ENCODE data around the gene PHF3. TPM values are rescaled to one million over a fixed set of nuclear protein-coding genes. Genes with fewer than 3 reads are reported as not detected.

PHF3 gene
- total and polyA plus RNA-seq, 2 experiments from 2014 or later = 15.3 to 34.7 TPM

DNA sequence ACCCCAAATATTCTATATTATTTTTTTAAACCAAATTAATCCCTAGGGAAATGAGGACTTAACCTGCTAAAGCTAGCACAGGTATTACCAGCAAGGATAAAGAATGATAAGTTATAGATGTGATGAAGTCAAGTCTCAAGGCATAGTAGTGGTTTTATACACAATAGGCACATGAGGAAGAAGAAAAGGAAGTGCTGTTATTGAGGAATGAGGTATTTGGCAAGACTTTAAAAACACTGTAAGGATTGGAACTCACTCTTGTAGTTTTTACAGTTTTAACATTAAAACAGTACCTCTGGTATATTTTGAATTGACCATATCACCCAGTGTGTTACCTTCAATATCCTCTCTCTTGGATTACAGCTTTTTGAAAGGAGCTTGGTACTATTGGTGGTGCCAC lies 54.6 kb downstream of the PHF3 start:
- Histone ChIP-seq H3K36me3 (ENCODE audit: low read depth) (peaks cover 31% of the 10 kb centered on the region; the same call in 1 of the 2 replicates), H2AFZ (no peak overlapping the region), H3K27me3 (replicated peaks; ENCODE audit: insufficient read depth) (no peaks in the 10 kb centered on the region), H3K9me3 (ENCODE audit: low read depth) (no peaks in the 10 kb centered on the region), H3F3A (ENCODE audit: insufficient read depth) (0 out of 2 replicates have a peak, but pooled peaks cover 5% of the 10 kb centered on the region), H3K27ac (no peak overlapping the region), H4K20me1 (ENCODE audit: insufficient read depth) (peaks cover 4% of the 10 kb centered on the region; the same call in 1 of the 2 replicates), H3K4me2 (ENCODE audit: unreplicated experiment) (no peak overlapping the region), H3K9ac (no peak overlapping the region), H3K4me1 (ENCODE audit: insufficient read depth) (no peaks in the 10 kb centered on the region), H3K4me3 (no peak overlapping the region), H3K79me2 (ENCODE audit: insufficient read depth) (peaks cover 9% of the 10 kb centered on the region), H3K9me2 (ENCODE audit: insufficient read depth) (no peaks in the 10 kb centered on the region)
- TF ChIP-seq EZH2phosphoT487 (IDR thresholded peaks at IDR 0.05; ENCODE audit: insufficient read depth, low read depth) (no peak), EZH2 (IDR thresholded peaks at IDR 0.05; ENCODE audit: insufficient read depth, poor library complexity, severe bottlenecking) (no peak)
- in situ Hi-C loops (cut with MboI) = no loop called here
- no peak for DNase-seq

DNA sequence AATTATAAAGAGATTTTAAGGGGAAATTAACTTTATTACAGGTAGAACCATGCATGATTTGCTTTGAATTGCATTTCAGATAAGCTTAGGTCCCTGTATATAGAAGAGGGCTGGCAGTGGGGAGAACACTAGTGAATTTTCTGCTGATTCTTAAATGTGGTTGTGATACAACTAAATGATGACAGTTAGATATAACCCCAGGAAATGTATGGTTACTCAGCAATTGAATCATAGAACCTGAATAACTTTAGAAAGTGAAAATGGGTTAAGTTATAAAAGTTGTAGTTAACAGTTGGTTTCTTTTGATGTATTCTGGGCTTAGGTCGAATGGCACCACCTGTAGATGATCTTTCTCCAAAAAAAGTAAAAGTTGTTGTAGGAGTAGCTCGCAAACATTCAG lies 70.1 kb downstream of the PHF3 start:
- Histone ChIP-seq H3K36me3 (ENCODE audit: low read depth) (peaks cover 70% of the 10 kb centered on the region), H3K4me2 (ENCODE audit: unreplicated experiment) (no peak overlapping the region)

DNA sequence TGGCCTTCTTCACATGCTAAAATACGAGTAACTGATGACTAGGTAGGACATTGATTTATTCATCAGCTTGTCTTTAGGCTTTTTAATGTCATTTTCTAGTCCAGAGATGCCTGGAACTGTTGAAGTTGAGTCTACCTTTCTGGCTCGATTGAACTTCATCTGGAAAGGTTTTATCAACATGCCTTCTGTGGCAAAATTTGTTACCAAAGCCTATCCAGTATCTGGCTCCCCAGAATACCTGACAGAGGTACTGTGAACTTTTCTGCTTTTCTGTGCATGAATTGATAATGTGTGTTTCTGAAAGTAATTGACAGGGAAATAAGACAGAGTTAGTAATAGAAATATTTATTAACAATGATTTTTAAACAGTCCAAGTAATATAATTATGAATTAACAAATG lies 71.0 kb downstream of the PHF3 start:
- Histone ChIP-seq H3K36me3 (ENCODE audit: low read depth) (peaks cover 74% of the 10 kb centered on the region), H3F3A (ENCODE audit: insufficient read depth) (no peaks in the 10 kb centered on the region), H3K4me1 (ENCODE audit: insufficient read depth) (no peaks in the 10 kb centered on the region), H3K27me3 (replicated peaks; ENCODE audit: insufficient read depth) (no peaks in the 10 kb centered on the region), H3K27ac (no peak overlapping the region), H3K9ac (no peak overlapping the region), H3K9me3 (ENCODE audit: low read depth) (no peaks in the 10 kb centered on the region), H4K20me1 (ENCODE audit: insufficient read depth) (no peaks in the 10 kb centered on the region), H3K79me2 (ENCODE audit: insufficient read depth) (no peaks in the 10 kb centered on the region), H3K9me2 (ENCODE audit: insufficient read depth) (no peaks in the 10 kb centered on the region), H3K4me3 (no peak overlapping the region), H2AFZ (no peak overlapping the region), H3K4me2 (ENCODE audit: unreplicated experiment) (no peak overlapping the region)
- WGBS, 2 experiments (ENCODE audit: low coverage in 1 of 2, low lambda C conversion rate in 2 of 2, missing lambda C conversion rate in 2 of 2) = 53 to 54% methylated on average over 2 of the region's 2 CpGs
- DNase-seq = no peak
- TF ChIP-seq EZH2phosphoT487 (IDR thresholded peaks at IDR 0.05; ENCODE audit: insufficient read depth, low read depth) (no peak), EZH2 (IDR thresholded peaks at IDR 0.05; ENCODE audit: insufficient read depth, poor library complexity, severe bottlenecking) (no peak)
- in situ Hi-C loops (cut with MboI) = no loop called here

More for the DNA sequence above, 70.1 kb downstream of the PHF3 start:
- H3F3A ChIP-seq (ENCODE audit: insufficient read depth) = no peaks in the 10 kb centered on the region
- H2AFZ ChIP-seq = no peak overlapping the region
- H3K27ac ChIP-seq = no peak overlapping the region
- H3K4me3 ChIP-seq = no peak overlapping the region
- no peak overlapping the region for H3K9ac ChIP-seq
- H3K9me3 ChIP-seq (ENCODE audit: low read depth) = no peaks in the 10 kb centered on the region
- H3K27me3 ChIP-seq (replicated peaks; ENCODE audit: insufficient read depth) = no peaks in the 10 kb centered on the region
- no peaks in the 10 kb centered on the region for H3K4me1 ChIP-seq (ENCODE audit: insufficient read depth)
- DNase-seq = peak; percentile 8
- H4K20me1 ChIP-seq (ENCODE audit: insufficient read depth) = no peaks in the 10 kb centered on the region
- no peaks in the 10 kb centered on the region for H3K9me2 ChIP-seq (ENCODE audit: insufficient read depth)
- no peaks in the 10 kb centered on the region for H3K79me2 ChIP-seq (ENCODE audit: insufficient read depth)
- WGBS, 2 experiments (ENCODE audit: low coverage in 1 of 2, low lambda C conversion rate in 2 of 2, missing lambda C conversion rate in 2 of 2) = 95 to 97% methylated on average over 2 of the region's 2 CpGs
- TF ChIP-seq EZH2phosphoT487 (IDR thresholded peaks at IDR 0.05; ENCODE audit: insufficient read depth, low read depth) = no peak
- no peak for TF ChIP-seq EZH2 (IDR thresholded peaks at IDR 0.05; ENCODE audit: insufficient read depth, poor library complexity, severe bottlenecking)
- in situ Hi-C loops (cut with MboI) = no loop called here

DNA sequence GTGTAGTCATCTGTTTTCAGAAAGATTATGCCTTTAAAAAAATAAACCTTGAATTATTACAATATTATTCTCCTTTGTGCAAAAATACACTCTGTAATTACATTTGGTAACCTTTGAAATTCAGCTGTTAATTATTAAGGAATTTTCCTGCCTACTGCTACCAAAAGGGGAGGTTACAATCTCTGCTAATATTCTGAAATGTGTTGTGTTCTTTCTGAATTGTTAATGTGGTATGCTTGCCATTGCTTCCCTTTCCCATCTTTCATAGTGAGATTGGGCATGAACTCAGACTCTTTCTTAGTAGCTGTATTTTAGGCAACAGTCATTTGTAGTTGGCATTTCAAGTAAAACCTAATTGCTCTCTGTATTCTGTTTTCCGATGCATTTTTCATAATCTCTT lies 73.0 kb downstream of the PHF3 start:
- H3K4me3 ChIP-seq = no peak overlapping the region
- no peak overlapping the region for H3K27ac ChIP-seq
- TF ChIP-seq EZH2phosphoT487 (IDR thresholded peaks at IDR 0.05; ENCODE audit: insufficient read depth, low read depth) (no peak), EZH2 (IDR thresholded peaks at IDR 0.05; ENCODE audit: insufficient read depth, poor library complexity, severe bottlenecking) (no peak)
- DNase-seq = no peak
- H2AFZ ChIP-seq = no peak overlapping the region
- WGBS, 2 experiments (ENCODE audit: low coverage in 1 of 2, low lambda C conversion rate in 2 of 2, missing lambda C conversion rate in 2 of 2) = 70 to 72% methylated on average over 1 of the region's 1 CpG
- no peaks in the 10 kb centered on the region for H3K9me3 ChIP-seq (ENCODE audit: low read depth)
- no peaks in the 10 kb centered on the region for H3K4me1 ChIP-seq (ENCODE audit: insufficient read depth)
- no peaks in the 10 kb centered on the region for H3K27me3 ChIP-seq (replicated peaks; ENCODE audit: insufficient read depth)
- H3K79me2 ChIP-seq (ENCODE audit: insufficient read depth) = no peaks in the 10 kb centered on the region
- in situ Hi-C loops (cut with MboI) = no loop called here
- H4K20me1 ChIP-seq (ENCODE audit: insufficient read depth) = no peaks in the 10 kb centered on the region
- H3K36me3 ChIP-seq (ENCODE audit: low read depth) = peaks cover 70% of the 10 kb centered on the region
- no peaks in the 10 kb centered on the region for H3F3A ChIP-seq (ENCODE audit: insufficient read depth)
- no peak overlapping the region for H3K9ac ChIP-seq
- no peak overlapping the region for H3K4me2 ChIP-seq (ENCODE audit: unreplicated experiment)
- H3K9me2 ChIP-seq (ENCODE audit: insufficient read depth) = no peaks in the 10 kb centered on the region

DNA sequence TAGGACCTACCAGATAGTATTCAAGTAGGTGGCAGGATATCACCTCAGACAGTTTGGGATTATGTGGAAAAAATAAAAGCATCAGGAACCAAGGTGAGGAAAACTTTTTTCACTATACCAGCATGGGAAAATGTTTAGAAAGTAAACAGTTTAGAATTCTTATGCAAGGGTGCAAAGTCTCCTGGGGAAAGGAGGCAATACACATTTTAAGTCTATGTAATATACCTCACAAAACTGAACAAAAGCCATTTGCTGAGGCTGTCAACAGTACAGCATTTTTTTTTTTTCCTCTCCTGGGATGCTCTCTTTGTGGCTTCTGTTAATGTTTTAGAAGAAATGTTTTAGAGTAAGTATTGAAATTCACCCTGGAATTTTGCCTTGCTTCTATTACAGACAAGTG lies 73.5 kb downstream of the PHF3 start:
- H3K4me2 ChIP-seq (ENCODE audit: unreplicated experiment) = no peak overlapping the region
- H3K4me1 ChIP-seq (ENCODE audit: insufficient read depth) = no peaks in the 10 kb centered on the region
- H3K9ac ChIP-seq = no peak overlapping the region
- no peak for TF ChIP-seq EZH2phosphoT487 (IDR thresholded peaks at IDR 0.05; ENCODE audit: insufficient read depth, low read depth)
- TF ChIP-seq EZH2 (IDR thresholded peaks at IDR 0.05; ENCODE audit: insufficient read depth, poor library complexity, severe bottlenecking) = no peak
- peaks cover 68% of the 10 kb centered on the region for H3K36me3 ChIP-seq (ENCODE audit: low read depth)
- H3K27ac ChIP-seq = no peak overlapping the region
- H2AFZ ChIP-seq = no peak overlapping the region
- in situ Hi-C loops (cut with MboI) = no loop called here
- no peak for DNase-seq
- H3K27me3 ChIP-seq (replicated peaks; ENCODE audit: insufficient read depth) = no peaks in the 10 kb centered on the region
- H3K4me3 ChIP-seq = no peak overlapping the region
- H3K9me3 ChIP-seq (ENCODE audit: low read depth) = no peaks in the 10 kb centered on the region
- H3F3A ChIP-seq (ENCODE audit: insufficient read depth) = no peaks in the 10 kb centered on the region
- H4K20me1 ChIP-seq (ENCODE audit: insufficient read depth) = no peaks in the 10 kb centered on the region
- H3K9me2 ChIP-seq (ENCODE audit: insufficient read depth) = no peaks in the 10 kb centered on the region
- H3K79me2 ChIP-seq (ENCODE audit: insufficient read depth) = no peaks in the 10 kb centered on the region
